Stomach smooth muscle (tissue), 2 donors: ENCODE measurements around the gene CYFIP1.
"Not testable (repeated sequence)": the region's sequence is repeated elsewhere in the genome, so short reads cannot be mapped to it uniquely, and the experiment has no call there.

Source experiments
- H3K27ac ChIP-seq: one replicate; pipeline ENCODE4 v1.7.0; 2013; ENCODE audit warnings: mild to moderate bottlenecking, low read length, inconsistent platforms
- H3K27me3 ChIP-seq, 2 donors: one replicate each; pipeline ENCODE4 v1.7.0; 2013; ENCODE audit warnings: low read length in 2 of 2; ENCODE audit not compliant: insufficient read depth in 2 of 2, control insufficient read depth in 1 of 2
- H3K36me3 ChIP-seq, 2 donors: one replicate each; pipeline ENCODE4 v1.7.0; 2013; ENCODE audit warnings: low read length in 2 of 2; ENCODE audit not compliant: control insufficient read depth in 2 of 2, insufficient read depth in 2 of 2
- H3K4me1 ChIP-seq: one replicate; pipeline ENCODE4 v1.7.0; 2013; ENCODE audit warnings: low read length; ENCODE audit not compliant: control insufficient read depth, insufficient read depth
- H3K4me3 ChIP-seq, 2 donors: one replicate each; pipeline ENCODE4 v1.7.0; 2013; ENCODE audit warnings: low read length in 2 of 2
- H3K9ac ChIP-seq, 2 donors: one replicate each; pipeline ENCODE4 v1.7.0; 2013; ENCODE audit warnings: low read length in 2 of 2, mild to moderate bottlenecking in 1 of 2
- H3K9me3 ChIP-seq, 2 donors: one replicate each; pipeline ENCODE4 v1.7.0; 2013; ENCODE audit warnings: low read length in 2 of 2; ENCODE audit not compliant: control insufficient read depth in 2 of 2
- donor health status: healthy.
- donor health status: Pancreatic carcinoma.

The CYFIP1 gene

DNA sequence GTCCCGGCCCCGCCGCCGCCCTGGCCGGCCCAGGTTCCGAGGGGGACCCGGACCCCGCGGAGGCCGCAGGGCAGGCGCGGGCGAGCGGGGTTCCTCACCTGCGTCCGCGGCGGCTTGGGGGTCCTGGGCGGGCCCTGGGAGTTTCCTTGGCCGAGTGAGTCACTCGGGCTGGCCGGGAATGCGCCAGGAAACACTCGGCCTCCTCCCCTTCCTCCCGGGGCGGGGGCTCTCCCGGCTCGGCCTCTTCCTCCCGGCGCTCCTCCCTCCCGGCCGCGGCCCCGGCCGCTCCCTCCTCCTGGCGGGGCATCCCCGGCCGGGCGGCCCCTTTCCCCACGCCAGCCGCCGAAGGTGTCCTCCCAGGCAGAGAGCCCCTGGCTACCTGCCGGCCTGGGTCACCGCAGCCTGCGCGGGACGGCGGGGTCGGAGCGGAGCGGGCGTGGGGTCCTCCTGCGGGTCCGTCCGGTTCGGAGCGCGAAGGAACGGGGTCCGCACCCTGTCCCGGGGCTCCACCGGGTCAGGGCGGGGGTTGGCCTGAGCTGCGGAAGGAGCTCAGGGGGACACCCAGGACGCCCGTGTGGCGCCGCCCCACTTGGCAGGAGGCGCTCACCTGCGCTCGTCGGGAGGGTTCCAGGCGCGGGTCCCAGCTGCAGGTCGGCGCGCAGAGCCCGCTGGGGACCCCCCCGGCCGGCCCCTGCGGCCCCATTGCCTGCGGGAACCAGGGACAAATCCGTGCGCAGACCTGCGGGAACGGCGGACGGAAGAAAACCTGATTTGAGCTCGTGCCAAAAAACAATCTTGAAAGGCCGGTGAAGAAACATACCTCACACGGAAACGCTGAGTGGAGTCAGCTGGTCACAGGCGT lies at the start of gene CYFIP1:
TSS of gene CYFIP1 (minus strand) at position 180 of the 862 bp plus-strand sequence. CDS start 33,083 bp downstream, outside the sequence.
- Histone ChIP-seq H3K9ac (peak within 1 kb of the TSS; percentile 65 to 69), H3K36me3 (no peaks in the 10 kb centered on the region), H3K4me3 (peak within 1 kb of the TSS; percentile 91 to 96), H3K4me1 (peaks cover 14% of the 10 kb centered on the region), H3K9me3 (no peaks in the 10 kb centered on the region), H3K27ac (peak within 1 kb of the TSS; percentile 53), H3K27me3 (no peaks in the 10 kb centered on the region)

DNA sequence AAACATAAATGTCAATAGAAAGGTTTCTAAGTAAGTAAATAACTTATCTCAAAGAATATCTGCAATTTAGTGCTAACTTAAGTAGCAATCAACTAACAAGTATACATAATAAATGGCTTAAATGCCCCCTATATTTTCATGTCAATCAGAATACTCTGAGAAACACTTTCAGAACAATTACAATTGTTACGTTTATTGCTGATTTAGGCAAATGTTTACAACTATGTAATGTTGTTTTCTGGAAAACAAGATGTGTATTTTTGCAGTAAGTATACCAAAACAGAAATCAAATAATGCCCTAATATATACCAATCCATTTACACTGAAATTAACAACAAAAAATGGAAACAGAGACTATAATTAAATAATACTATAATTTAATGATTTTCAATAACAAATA lies 46.0 kb upstream of the CYFIP1 start:
- H3K4me1 ChIP-seq = no peaks in the 10 kb centered on the region
- H3K27me3 ChIP-seq = no peaks in the 10 kb centered on the region
- H3K36me3 ChIP-seq = peaks cover 53 to 57% of the 10 kb centered on the region in 2 donors
- no peak overlapping the region for H3K9ac ChIP-seq
- H3K4me3 ChIP-seq = no peak overlapping the region
- no peak overlapping the region for H3K27ac ChIP-seq
- H3K9me3 ChIP-seq = no peaks in the 10 kb centered on the region

DNA sequence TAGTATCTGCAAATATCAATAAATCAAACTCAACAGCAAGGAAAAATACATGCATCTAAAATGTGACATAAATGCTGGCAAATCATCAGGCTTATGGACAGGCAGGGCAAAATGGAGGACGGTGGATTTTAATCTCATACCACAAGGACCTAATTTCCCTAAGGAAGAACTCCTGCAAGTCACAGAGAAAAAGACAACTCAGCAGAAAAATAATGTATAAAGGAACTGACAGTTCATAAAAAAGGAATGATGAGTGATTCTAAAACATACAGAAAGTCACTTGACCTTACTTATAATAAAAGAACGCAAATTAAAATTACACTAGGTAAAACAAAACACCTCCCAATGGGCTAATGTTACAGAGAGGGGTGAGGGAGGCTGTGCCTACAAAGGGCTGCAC lies 42.0 kb upstream of the CYFIP1 start:
- Histone ChIP-seq H3K27ac (no peak overlapping the region), H3K4me3 (no peak overlapping the region), H3K9ac (no peak overlapping the region), H3K36me3 (peaks cover 53 to 59% of the 10 kb centered on the region in 2 donors), H3K9me3 (no peaks in the 10 kb centered on the region), H3K27me3 (no peaks in the 10 kb centered on the region), H3K4me1 (no peaks in the 10 kb centered on the region)

DNA sequence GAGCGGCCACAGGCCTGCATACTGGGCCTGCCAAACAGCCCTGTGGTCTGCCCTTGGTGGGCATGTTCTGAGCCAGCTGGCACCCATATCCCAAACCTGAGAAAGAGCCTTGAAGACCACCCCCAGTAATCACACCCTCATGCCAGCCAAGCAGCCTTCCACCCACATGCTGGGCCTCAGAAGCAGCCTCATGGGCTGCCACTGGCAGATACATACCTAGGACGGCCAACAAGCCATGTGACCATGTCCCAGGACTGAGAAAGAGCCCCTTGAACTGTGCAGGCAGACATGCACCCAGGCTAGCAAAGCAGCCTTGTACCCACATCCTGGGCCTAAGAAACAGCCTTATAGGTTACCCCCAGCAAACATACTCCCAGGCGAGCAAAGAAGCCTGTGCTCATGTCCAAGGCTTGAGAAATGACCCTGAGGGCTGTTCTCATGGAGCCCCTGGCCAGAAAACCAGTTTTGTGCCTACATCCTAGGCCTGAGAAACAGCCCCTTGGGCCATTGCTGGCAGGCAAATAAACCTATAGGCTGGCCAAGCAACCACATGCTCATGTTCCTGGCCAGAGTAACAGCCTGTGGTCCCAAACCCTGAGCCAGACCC lies 34.3 kb upstream of the CYFIP1 start:
- Histone ChIP-seq H3K27ac (no peak overlapping the region), H3K4me1 (no peaks in the 10 kb centered on the region), H3K9ac (no peak overlapping the region), H3K4me3 (no peak overlapping the region), H3K9me3 (no peaks in the 10 kb centered on the region), H3K27me3 (no peaks in the 10 kb centered on the region), H3K36me3 (peaks cover 33 to 51% of the 10 kb centered on the region in 2 donors)

DNA sequence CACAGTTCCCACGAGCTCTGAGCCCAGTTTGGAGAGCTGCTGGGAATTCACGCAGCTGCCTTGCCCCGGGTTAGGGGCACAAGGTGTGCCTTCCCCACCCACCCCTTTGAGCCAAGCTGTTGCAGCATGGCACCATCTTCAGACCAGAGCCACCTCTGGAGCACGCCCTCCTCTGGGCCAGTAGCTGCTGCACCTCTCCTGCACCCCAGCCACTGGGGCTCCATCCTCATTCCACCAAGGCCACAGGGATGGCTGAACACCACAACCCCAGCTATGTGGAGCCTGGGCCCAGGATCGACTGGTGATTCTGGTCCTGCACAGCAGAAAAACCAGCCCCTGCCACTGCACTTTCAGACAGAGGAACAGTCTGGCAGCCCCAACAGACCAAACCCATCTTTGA lies 33.5 kb upstream of the CYFIP1 start:
- Histone ChIP-seq H3K4me1 (no peaks in the 10 kb centered on the region), H3K9me3 (no peaks in the 10 kb centered on the region), H3K9ac (no peak overlapping the region), H3K27ac (no peak overlapping the region), H3K4me3 (no peak overlapping the region), H3K27me3 (no peaks in the 10 kb centered on the region), H3K36me3 (peaks cover 28 to 45% of the 10 kb centered on the region in 2 donors)

DNA sequence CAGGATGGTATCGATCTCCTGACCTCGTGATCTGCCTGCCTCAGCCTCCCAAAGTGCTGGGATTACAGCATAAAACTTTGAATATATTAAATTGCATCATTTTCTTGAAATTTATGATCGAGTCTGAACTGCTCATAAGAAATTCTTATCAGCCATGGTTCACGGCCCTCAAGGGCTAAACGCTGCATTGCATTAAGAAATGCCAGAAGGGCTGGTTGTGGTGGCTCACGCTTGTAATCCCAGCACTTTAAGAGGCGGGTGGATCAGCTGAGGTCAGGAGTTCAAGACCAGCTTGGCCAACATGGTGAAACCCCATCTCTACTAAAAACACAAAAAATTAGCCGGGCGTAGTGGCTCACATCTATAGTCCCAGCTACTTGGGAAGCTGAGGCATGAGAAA lies 32.4 kb upstream of the CYFIP1 start:
- not testable (repeated sequence) for H3K9ac ChIP-seq, H3K9me3 ChIP-seq, H3K27me3 ChIP-seq, H3K4me3 ChIP-seq, H3K27ac ChIP-seq, H3K4me1 ChIP-seq
- H3K36me3 ChIP-seq = peaks cover 25 to 47% of the 10 kb centered on the region in 2 donors

GRCh38 chr15:23003736-23004135 lies 23.6 kb upstream of the CYFIP1 start:
- no peaks in the 10 kb centered on the region for H3K4me1 ChIP-seq
- no peak overlapping the region for H3K27ac ChIP-seq
- peaks cover 42 to 48% of the 10 kb centered on the region in 2 donors for H3K36me3 ChIP-seq
- H3K9me3 ChIP-seq = no peaks in the 10 kb centered on the region
- H3K9ac ChIP-seq = no peak overlapping the region
- no peak overlapping the region for H3K4me3 ChIP-seq
- H3K27me3 ChIP-seq = no peaks in the 10 kb centered on the region

- H3K4me3 ChIP-seq = no peak overlapping the region
- peaks cover 40 to 45% of the 10 kb centered on the region in 2 donors for H3K36me3 ChIP-seq
- no peak overlapping the region for H3K9ac ChIP-seq
- H3K9me3 ChIP-seq = no peaks in the 10 kb centered on the region
- H3K27ac ChIP-seq = no peak overlapping the region
- H3K4me1 ChIP-seq = no peaks in the 10 kb centered on the region
- no peaks in the 10 kb centered on the region for H3K27me3 ChIP-seq
Measured at GRCh38 chr15:23002920-23003319, 22.8 kb upstream of the CYFIP1 start.

GRCh38 chr15:22995795-22996194 lies 15.6 kb upstream of the CYFIP1 start:
- H3K9ac ChIP-seq = no peak overlapping the region
- no peaks in the 10 kb centered on the region for H3K4me1 ChIP-seq
- no peak overlapping the region for H3K27ac ChIP-seq
- no peaks in the 10 kb centered on the region for H3K9me3 ChIP-seq
- H3K27me3 ChIP-seq = no peaks in the 10 kb centered on the region
- peaks cover 9% of the 10 kb centered on the region in 2 donors for H3K36me3 ChIP-seq
- no peak overlapping the region for H3K4me3 ChIP-seq

GRCh38 chr15:22992024-22992326 lies 11.8 kb upstream of the CYFIP1 start:
- H3K36me3 ChIP-seq = peaks cover 2 to 5% of the 10 kb centered on the region in 2 donors
- no peaks in the 10 kb centered on the region for H3K9me3 ChIP-seq
- H3K9ac ChIP-seq = no peak overlapping the region
- H3K27ac ChIP-seq = no peak overlapping the region
- no peak overlapping the region for H3K4me3 ChIP-seq
- no peaks in the 10 kb centered on the region for H3K4me1 ChIP-seq
- no peaks in the 10 kb centered on the region for H3K27me3 ChIP-seq
